HG02571 (cell line): ENCODE results near the gene TRIM51G.
"Not testable (repeated sequence)": the region's sequence is repeated elsewhere in the genome, so short reads cannot be mapped to it uniquely, and the experiment has no call there.

Experiments used
- ATAC-seq: cut with Tn5 transposase; IDR thresholded peaks from one replicate; pipeline ENCODE4 v1.9.1; 2021; ENCODE audit warnings: mild to moderate bottlenecking, moderate library complexity; ENCODE audit not compliant: unreplicated experiment

The TRIM51G gene, protein sequence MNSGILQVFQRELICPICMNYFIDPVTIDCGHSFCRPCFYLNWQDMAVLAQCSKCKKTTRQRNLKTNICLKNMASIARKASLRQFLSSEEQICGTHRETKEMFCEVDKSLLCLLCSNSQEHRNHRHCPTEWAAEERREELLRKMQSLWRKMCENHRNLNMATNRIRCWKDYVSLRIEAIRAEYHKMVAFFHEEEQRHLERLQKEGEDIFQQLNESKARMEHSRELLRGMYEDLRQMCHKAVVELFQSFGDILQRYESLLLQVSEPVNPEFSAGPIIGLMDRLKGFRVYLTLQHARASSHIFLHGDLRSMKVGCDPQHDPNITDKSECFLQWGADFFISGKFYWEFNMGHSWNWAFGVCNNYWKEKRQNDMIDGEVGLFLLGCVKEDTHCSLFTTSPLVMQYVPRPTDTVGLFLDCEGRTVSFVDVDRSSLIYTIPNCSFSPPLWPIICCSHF

GRCh38 chr11:48983785-48984184 is at the start of gene TRIM51G:
Gene TRIM51G (minus strand): TSS chr11:48983885. CDS start chr11:48981695, 2,190 bp downstream.
- ATAC-seq, result not testable (repeated sequence)

DNA sequence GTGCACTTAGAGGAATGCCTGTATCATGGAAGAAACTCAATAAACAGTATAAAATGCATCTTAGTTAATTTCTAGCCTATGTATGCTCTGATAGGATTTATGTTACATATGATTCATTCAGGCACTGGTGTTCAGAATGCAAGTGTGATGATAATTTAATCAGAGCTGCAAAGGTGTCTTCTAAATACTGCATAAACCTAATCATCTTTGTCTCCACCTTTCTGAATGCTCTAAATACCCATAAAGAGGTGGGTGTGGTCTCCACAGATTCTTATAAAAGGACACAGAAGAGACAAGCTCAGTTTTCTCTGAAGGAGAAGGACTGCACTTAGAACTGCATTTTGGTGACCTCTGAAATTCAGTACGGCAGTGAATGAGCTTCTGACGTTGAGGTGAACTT is 44.8 kb upstream of the TRIM51G start, which contains the start of gene TRIM49B:
Gene TRIM49B (plus strand): TSS at position 301 of the 400 bp plus-strand sequence. CDS start 2,777 bp downstream, outside the sequence.
- not testable (repeated sequence) for ATAC-seq

GRCh38 chr11:48968592-48968991 is 15.1 kb downstream of the TRIM51G start:
- not testable (repeated sequence) for ATAC-seq

DNA sequence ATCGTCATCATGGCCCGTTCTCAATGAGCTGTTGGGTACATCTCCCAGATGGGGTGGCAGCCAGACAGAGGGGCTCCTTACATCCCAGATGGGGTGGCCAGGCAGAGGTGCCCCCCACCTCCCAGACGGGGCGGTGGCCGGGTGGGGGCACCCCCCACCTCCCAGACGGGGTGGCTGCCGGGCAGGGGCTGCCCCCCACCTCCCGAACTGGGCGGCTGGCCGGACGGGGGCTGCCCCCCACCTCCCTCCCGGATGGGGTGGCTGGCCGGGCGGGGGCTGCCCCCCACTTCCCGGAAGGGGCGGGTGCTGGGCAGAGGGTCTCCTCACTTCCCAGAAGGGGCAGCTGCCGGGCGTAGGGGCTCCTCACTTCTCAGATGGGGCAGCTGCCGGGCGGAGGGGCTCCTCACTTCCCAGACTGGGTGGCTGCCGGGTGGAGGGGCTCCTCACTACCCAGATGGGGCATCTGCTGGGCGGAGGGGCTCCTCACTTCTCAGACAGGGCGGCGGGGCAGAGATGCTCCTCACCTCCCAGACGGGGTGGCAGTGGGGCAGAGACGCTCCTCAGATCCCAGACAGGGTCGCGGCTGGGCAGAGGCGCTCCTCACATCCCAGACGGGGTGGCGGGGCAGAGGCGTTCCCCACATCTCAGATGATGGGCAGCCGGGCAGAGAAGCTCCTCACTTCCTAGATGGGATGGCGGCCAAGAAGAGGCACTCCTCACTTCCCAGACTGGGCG is 28.2 kb downstream of the TRIM51G start:
- ATAC-seq, result not testable (repeated sequence)

DNA sequence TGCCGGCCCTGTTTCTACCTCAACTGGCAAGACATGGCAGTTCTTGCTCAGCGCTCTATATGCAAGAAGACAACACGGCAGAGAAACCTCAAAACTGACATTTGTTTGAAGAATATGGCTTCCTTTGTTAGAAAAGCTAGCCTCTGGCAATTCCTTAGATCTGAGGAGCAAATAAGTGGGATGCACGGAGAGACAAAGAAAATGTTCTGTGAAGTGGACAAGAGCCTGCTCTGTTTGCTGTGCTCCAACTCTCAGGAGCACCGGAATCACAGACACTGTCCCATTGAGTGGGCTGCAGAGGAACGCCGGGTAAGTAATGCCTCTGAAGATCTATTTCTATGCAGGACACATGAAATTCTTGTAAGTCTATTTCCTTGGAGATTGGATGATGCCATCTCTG is 37.9 kb downstream of the TRIM51G start:
- not testable (repeated sequence) for ATAC-seq
